A549 treated with AZD2906 at 1 μM for 4 hours (cell line): ENCODE data around the gene AEN. TPM values are rescaled to one million over a fixed set of nuclear protein-coding genes. Genes with fewer than 3 reads are reported as not detected.

Experiments
- total RNA-seq: library from RNA; stranded (reverse); fragments of 200-300 nt; extraction: Qiagen RNA extraction; gene quantifications from 5 replicates; pipeline ENCODE4 v1.2.3, GENCODE V29; 2022

Gene AEN
- total RNA-seq = 68.5 to 91.7 TPM (median 79.0 TPM) in 5 replicates

GRCh38 chr15:88620995-88621772 is at the start of gene AEN:
Gene AEN (plus strand): TSS chr15:88621340. CDS start chr15:88626210, 4,870 bp downstream.

GRCh38 chr15:88638626-88639372 is 17.7 kb downstream of the AEN start, which contains the start of gene ISG20:
Gene ISG20 (plus strand): TSS chr15:88639016. CDS start chr15:88639367, 351 bp downstream.

Other genes starting within 250 kb of the AEN start
- 51.4 to 62.4 TPM (median 58.0 TPM) in 5 replicates for gene MRPL46, start 154.0 kb upstream of the AEN start, total RNA-seq
- gene MRPS11, start 153.6 kb upstream of the AEN start, total RNA-seq = 90.1 to 122 TPM (median 109 TPM) in 5 replicates
- gene DET1, start 74.7 kb upstream of the AEN start, total RNA-seq = 5.4 to 6.6 TPM (median 6.1 TPM) in 5 replicates
- 39.0 to 44.4 TPM (median 41.2 TPM) in 5 replicates for gene ISG20, start 17.7 kb downstream of the AEN start, total RNA-seq
- 0.66 to 1.4 TPM (median 0.94 TPM) in 5 replicates for gene ACAN, start 182.1 kb downstream of the AEN start, total RNA-seq